H1 (cell line): Measurements from ENCODE around the gene HERC4. TPM values are rescaled to one million over a fixed set of nuclear protein-coding genes. Genes with fewer than 3 reads are reported as not detected.

Source experiments
- ASH2L ChIP-seq: fragments of 200-600, 300-600 bp; sonication (generic); IDR thresholded peaks from one replicate; pipeline ENCODE4 v1.7.1; 2017; ENCODE audit warnings: low read length
- CHD2 ChIP-seq: IDR thresholded peaks from 2 replicates; pipeline ENCODE4 v1.6.1; 2012; ENCODE audit warnings: low read length, improper control_type of control experiment
- KDM5A ChIP-seq: fragments of 200-600 bp; IDR thresholded peaks from 2 replicates; pipeline ENCODE4 v1.7.1; 2012; ENCODE audit warnings: mild to moderate bottlenecking, low read length, inconsistent platforms, mixed read lengths
- RBBP5 ChIP-seq: IDR thresholded peaks from 2 replicates; pipeline ENCODE4 v1.7.1; 2012; ENCODE audit warnings: low read depth, mild to moderate bottlenecking, inconsistent platforms, low read length, moderate library complexity, borderline replicate concordance
- polyA plus RNA-seq, 7 experiments: library from polyadenylated mRNA; depleted of rRNA in 3 of 7; stranded (reverse) in 5 of 7; unstranded in 2 of 7; fragments of >200 nt in 5 of 7; fragments of 200-250 nt in 2 of 7; gene quantifications; 1 replicate in 5 of 7; 2 replicates in 1 of 7; 4 replicates in 1 of 7; pipeline versions ENCODE4 v1.2.1 to v1.2.3, GENCODE V29; 2011 to 2013; ENCODE audit warnings: missing spikeins in 2 of 7, mixed read lengths in 2 of 7
- total RNA-seq: library from RNA; stranded (reverse); fragmentation: NEBNext Ultra II Directional; extraction: Animal tissue kit (Norgen Biotek cat#: 25700); gene quantifications from 2 replicates; pipeline ENCODE4 v1.2.1, GENCODE V29; 2021
- TF ChIP-seq, protein P1 (sequence below): fragments of 300-600 bp; sonication (generic); IDR thresholded peaks from 2 replicates; pipeline ENCODE4 v1.7.1; 2012; ENCODE audit warnings: low read length, moderate library complexity, mild to moderate bottlenecking, inconsistent platforms; ENCODE audit not compliant: insufficient replicate concordance

HERC4 gene
- total and polyA plus RNA-seq, 2 of the 8 experiments (the other 6 are each of a cell fraction or from before 2014, with no cell fraction given), result 7.5 to 44.0 TPM

DNA sequence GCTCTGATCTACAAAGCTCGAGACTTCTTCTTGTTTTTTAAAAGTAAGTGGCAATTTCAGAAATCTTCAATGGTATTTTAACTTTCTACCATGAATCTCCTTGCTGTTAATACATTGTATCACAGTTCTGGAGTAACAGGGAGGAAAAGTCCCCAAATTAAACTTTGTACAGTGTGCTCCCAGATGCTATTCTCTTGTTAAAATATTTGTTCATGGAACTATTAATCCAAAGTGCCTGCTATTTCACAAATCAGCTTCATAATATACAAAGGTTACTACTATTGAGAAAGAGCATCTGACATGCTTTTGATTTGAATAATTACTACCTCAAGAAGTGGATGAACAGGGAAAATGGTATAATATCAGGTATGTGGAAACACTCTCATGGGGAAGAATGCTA is 154.0 kb downstream of the HERC4 start (continued):
- TF ChIP-seq, protein P1, sequence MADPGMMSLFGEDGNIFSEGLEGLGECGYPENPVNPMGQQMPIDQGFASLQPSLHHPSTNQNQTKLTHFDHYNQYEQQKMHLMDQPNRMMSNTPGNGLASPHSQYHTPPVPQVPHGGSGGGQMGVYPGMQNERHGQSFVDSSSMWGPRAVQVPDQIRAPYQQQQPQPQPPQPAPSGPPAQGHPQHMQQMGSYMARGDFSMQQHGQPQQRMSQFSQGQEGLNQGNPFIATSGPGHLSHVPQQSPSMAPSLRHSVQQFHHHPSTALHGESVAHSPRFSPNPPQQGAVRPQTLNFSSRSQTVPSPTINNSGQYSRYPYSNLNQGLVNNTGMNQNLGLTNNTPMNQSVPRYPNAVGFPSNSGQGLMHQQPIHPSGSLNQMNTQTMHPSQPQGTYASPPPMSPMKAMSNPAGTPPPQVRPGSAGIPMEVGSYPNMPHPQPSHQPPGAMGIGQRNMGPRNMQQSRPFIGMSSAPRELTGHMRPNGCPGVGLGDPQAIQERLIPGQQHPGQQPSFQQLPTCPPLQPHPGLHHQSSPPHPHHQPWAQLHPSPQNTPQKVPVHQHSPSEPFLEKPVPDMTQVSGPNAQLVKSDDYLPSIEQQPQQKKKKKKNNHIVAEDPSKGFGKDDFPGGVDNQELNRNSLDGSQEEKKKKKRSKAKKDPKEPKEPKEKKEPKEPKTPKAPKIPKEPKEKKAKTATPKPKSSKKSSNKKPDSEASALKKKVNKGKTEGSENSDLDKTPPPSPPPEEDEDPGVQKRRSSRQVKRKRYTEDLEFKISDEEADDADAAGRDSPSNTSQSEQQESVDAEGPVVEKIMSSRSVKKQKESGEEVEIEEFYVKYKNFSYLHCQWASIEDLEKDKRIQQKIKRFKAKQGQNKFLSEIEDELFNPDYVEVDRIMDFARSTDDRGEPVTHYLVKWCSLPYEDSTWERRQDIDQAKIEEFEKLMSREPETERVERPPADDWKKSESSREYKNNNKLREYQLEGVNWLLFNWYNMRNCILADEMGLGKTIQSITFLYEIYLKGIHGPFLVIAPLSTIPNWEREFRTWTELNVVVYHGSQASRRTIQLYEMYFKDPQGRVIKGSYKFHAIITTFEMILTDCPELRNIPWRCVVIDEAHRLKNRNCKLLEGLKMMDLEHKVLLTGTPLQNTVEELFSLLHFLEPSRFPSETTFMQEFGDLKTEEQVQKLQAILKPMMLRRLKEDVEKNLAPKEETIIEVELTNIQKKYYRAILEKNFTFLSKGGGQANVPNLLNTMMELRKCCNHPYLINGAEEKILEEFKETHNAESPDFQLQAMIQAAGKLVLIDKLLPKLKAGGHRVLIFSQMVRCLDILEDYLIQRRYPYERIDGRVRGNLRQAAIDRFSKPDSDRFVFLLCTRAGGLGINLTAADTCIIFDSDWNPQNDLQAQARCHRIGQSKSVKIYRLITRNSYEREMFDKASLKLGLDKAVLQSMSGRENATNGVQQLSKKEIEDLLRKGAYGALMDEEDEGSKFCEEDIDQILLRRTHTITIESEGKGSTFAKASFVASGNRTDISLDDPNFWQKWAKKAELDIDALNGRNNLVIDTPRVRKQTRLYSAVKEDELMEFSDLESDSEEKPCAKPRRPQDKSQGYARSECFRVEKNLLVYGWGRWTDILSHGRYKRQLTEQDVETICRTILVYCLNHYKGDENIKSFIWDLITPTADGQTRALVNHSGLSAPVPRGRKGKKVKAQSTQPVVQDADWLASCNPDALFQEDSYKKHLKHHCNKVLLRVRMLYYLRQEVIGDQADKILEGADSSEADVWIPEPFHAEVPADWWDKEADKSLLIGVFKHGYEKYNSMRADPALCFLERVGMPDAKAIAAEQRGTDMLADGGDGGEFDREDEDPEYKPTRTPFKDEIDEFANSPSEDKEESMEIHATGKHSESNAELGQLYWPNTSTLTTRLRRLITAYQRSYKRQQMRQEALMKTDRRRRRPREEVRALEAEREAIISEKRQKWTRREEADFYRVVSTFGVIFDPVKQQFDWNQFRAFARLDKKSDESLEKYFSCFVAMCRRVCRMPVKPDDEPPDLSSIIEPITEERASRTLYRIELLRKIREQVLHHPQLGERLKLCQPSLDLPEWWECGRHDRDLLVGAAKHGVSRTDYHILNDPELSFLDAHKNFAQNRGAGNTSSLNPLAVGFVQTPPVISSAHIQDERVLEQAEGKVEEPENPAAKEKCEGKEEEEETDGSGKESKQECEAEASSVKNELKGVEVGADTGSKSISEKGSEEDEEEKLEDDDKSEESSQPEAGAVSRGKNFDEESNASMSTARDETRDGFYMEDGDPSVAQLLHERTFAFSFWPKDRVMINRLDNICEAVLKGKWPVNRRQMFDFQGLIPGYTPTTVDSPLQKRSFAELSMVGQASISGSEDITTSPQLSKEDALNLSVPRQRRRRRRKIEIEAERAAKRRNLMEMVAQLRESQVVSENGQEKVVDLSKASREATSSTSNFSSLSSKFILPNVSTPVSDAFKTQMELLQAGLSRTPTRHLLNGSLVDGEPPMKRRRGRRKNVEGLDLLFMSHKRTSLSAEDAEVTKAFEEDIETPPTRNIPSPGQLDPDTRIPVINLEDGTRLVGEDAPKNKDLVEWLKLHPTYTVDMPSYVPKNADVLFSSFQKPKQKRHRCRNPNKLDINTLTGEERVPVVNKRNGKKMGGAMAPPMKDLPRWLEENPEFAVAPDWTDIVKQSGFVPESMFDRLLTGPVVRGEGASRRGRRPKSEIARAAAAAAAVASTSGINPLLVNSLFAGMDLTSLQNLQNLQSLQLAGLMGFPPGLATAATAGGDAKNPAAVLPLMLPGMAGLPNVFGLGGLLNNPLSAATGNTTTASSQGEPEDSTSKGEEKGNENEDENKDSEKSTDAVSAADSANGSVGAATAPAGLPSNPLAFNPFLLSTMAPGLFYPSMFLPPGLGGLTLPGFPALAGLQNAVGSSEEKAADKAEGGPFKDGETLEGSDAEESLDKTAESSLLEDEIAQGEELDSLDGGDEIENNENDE, result no peak
- TF ChIP-seq CHD2 (no peak), RBBP5 (no peak), ASH2L (no peak), KDM5A (no peak)
